ENCODE measurements around the gene WDR91.

Gene WDR91

GRCh38 chr7:135205850-135206249, 5.5 kb downstream of the WDR91 start:
- FAIRE-seq, result no peak
- DNase-seq (ENCODE audit: insufficient read length, low spot score), result no peak
- no peak for TF ChIP-seq CTCF (IDR thresholded peaks at IDR 0.05; ENCODE audit: insufficient read depth, missing control alignments)

GRCh38 chr7:135204876-135205275, 6.5 kb downstream of the WDR91 start:
- FAIRE-seq (no peak), DNase-seq (ENCODE audit: insufficient read length, low spot score) (no peak)
- no peak for TF ChIP-seq CTCF (IDR thresholded peaks at IDR 0.05; ENCODE audit: insufficient read depth, missing control alignments)

GRCh38 chr7:135204341-135204749, 7.0 kb downstream of the WDR91 start:
- TF ChIP-seq CTCF (IDR thresholded peaks at IDR 0.05; ENCODE audit: insufficient read depth, missing control alignments), result no peak
- no peak for DNase-seq (ENCODE audit: insufficient read length, low spot score)
- FAIRE-seq, result no peak

GRCh38 chr7:135201350-135201749, 10.0 kb downstream of the WDR91 start:
- FAIRE-seq, result no peak
- no peak for DNase-seq (ENCODE audit: insufficient read length, low spot score)
- no peak for TF ChIP-seq CTCF (IDR thresholded peaks at IDR 0.05; ENCODE audit: insufficient read depth, missing control alignments)

- FAIRE-seq (no peak), DNase-seq (ENCODE audit: insufficient read length, low spot score) (no peak)
- TF ChIP-seq CTCF (IDR thresholded peaks at IDR 0.05; ENCODE audit: insufficient read depth, missing control alignments), result no peak
These were observed 10.4 kb downstream of the WDR91 start for GRCh38 chr7:135200821-135201331.

- no peak for TF ChIP-seq CTCF (IDR thresholded peaks at IDR 0.05; ENCODE audit: insufficient read depth, missing control alignments)
- no peak for FAIRE-seq
These were observed 11.9 kb downstream of the WDR91 start for GRCh38 chr7:135199439-135199838.

GRCh38 chr7:135197906-135198655, 13.2 kb downstream of the WDR91 start:
- FAIRE-seq (no peak), DNase-seq (ENCODE audit: insufficient read length, low spot score) (no peak)
- TF ChIP-seq CTCF (IDR thresholded peaks at IDR 0.05; ENCODE audit: insufficient read depth, missing control alignments), result no peak

More at GRCh38 chr7:135199439-135199838, 11.9 kb downstream of the WDR91 start:
- DNase-seq (ENCODE audit: insufficient read length, low spot score), result no peak
